Activated CD8-positive, alpha-beta memory T cell treated with anti-CD3 and anti-CD28 coated beads for 36 hours (primary cell): ENCODE measurements around the gene DCAKD. TPM values are rescaled to one million over a fixed set of nuclear protein-coding genes. Genes with fewer than 3 reads are reported as not detected.
"Not testable (repeated sequence)": the region's sequence is repeated elsewhere in the genome, so short reads cannot be mapped to it uniquely, and the experiment has no call there.

ENCODE experiments used
- CTCF ChIA-PET: fragments of 350-600 bp; sonication (Branson Sonifier 250); formaldehyde crosslinking; loops from one replicate; lab custom pipeline; 2021; ENCODE audit warnings: antibody characterized with exemption; lab: Charles Lee
- POLR2A ChIA-PET: fragments of 350-600 bp; sonication (Branson Sonifier 250); formaldehyde crosslinking; loops from one replicate; lab custom pipeline; 2021; ENCODE audit warnings: antibody characterized with exemption; lab: Charles Lee
- total RNA-seq, 2 experiments: library from RNA; stranded (reverse); gene quantifications; one replicate each; pipeline ENCODE4 v1.2.3, GENCODE V29; 2021

DCAKD gene
- total RNA-seq, 2 experiments from 2014 or later = 32.0 to 32.6 TPM

GRCh38 chr17:45073414-45074070 lies 22.1 kb upstream of the DCAKD start:
- CTCF ChIA-PET = interaction anchor here (0.6 to 2.0 kb wide), 3 partner anchors 26 to 62 kb away, joined by 3 to 7 read pairs (median 4); partner anchors contain the start of gene ACBD4
- POLR2A ChIA-PET = no interaction called here

- CTCF ChIA-PET = no interaction called here
- POLR2A ChIA-PET = no interaction called here
Observed at GRCh38 chr17:45070809-45071208, 19.4 kb upstream of the DCAKD start.

DNA sequence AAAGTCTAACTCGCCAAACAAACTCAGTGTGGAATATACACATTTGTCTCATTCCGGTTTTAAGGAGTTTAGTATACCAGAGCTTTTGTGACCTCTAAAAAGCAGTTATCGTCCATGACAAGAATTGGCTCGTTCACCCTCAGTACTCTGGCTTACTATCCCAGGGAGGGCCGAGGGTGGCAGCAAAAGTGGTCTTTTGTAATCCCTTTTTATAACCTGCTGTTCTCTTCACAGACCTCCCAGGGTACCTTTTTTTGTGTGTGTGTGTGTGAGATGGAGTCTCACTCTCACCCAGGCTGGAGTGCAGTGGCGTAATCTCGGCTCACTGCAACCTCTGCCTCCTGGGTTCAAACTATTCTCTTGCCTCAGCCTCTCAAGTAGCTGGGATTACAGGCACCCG lies 18.6 kb upstream of the DCAKD start:
- POLR2A ChIA-PET = no interaction called here

DNA sequence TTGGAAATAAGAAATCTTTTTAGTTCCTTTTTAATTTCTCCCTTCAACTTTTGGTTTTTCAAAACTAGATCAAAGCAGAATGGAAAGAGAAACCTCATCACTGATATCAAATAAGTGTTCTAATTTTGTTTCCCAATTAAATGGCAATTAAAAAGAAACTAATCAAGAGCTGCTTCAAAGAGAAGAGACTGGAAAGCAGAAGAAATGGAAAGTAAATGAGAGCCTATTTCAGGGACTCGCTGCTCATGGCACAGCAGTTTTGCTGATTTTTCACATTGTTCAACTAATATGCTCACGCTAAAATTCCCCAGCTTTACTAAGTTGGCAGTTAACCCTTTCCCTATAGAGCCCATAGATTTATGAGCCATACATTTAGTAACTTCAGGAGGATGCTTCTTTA lies 16.2 kb upstream of the DCAKD start:
- POLR2A ChIA-PET = no interaction called here
- CTCF ChIA-PET = interaction anchor here (2.0 kb wide), 1 partner anchor 19 kb away, joined by 6 read pairs; no protein-coding TSS in a partner anchor

More for the DNA sequence above, 18.6 kb upstream of the DCAKD start:
- CTCF ChIA-PET = no interaction called here

DNA sequence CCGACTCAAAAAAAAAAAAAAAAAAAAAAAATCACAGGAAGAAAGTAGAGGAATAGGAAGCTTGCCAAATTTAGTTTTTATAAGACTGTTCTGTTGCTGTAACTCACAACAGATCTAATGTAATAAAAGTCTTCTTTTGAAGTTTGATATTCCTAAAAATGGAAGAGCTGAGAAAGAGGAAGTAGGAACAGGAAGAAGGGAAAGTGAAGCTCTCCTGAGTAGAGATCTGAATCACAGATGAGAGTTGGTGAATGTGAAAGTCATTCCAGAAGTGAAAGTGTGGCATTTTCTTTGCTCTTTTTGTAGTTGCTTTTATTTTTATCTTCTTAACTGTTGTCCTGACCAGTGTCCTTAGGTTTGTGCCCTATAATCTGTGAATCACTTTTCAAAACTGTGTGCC lies 11.8 kb upstream of the DCAKD start:
- CTCF ChIA-PET = interaction anchor here (0.7 to 1.4 kb wide), 3 partner anchors 40 to 271 kb away, joined by 3 to 4 read pairs (median 4); partner anchors contain the start of gene ACBD4
- POLR2A ChIA-PET = interaction anchor here (0.5 to 0.7 kb wide), 6 partner anchors 9 to 1748 kb away, joined by 3 to 13 read pairs (median 5); no protein-coding TSS in a partner anchor

DNA sequence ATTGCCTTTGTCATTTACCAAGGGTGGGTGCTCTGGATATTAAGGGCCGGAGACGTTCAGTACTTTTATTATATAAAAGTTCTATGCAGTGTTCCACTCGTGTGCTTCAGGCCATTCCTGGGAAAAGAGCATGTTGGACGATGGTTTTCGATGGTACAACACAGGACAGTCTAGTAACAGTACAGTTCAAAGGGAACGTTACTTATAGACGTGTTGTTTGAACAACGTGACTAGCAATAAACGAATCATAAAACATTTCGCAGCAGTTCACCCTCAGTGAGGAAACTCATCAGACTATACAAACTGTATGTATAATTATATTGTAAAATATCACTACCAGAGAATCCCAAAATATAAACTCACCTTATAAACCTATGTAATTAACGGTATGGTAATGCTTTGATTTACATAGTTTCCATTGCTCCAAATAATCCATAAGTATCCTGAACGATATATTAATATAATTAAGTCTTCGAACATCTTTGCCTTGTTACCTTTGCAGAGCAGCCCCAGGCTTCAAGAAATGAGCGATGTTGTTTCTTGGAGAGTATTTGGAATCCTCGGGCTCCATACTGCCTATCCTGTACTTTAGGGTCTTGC lies 10.3 kb upstream of the DCAKD start:
- ChIA-PET POLR2A (interaction anchor here (1.0 to 2.4 kb wide), 4 partner anchors 11 to 100 kb away, joined by 6 to 11 read pairs (median 8); partner anchors contain the start of genes HEXIM1 and HEXIM2), CTCF (interaction anchor here (0.8 to 2.7 kb wide), 4 partner anchors 11 to 99 kb away, joined by 3 to 9 read pairs (median 4); partner anchors contain the start of genes ACBD4 and HEXIM1)

DNA sequence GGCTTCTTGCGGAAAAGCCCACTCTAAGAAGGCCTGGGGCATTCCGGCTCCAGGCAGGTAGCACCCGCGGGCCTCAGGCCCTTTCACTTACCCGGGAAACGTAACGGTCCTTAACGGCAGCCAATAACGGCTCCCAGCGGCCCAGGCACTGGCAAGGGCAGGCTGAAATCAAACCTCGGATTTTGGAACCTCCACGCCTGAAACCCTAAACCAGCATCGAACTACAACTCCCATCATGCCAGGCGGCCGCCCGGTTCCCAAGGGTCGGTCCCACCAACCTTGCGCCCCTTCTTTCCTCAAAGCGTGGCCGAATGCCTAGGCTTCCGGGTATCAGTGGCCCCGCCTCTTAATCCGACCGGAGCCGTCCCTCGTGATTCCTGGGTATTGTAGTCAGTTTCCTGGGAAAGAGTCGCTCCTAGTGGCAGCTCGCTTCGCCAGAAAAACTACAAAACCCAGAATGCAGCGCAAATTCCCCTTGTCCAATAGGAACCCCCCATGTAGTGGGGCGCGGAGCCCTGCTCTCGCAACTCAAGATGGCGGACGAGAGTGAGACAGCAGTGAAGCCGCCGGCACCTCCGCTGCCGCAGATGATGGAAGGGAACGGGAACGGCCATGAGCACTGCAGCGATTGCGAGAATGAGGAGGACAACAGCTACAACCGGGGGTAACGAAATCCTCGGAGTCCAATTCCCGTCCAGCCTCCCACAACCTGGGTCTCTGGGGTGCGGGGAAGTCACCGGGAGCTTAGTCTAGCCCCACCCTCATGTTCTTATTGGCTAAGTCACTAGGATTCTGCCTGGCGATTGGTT lies 9.6 kb upstream of the DCAKD start, which contains the start of gene NMT1:
NMT1 (plus strand) TSS at position 521 of the 809 bp plus-strand sequence; CDS start at position 534, 13 bp downstream.
- POLR2A ChIA-PET = interaction anchor here (0.5 to 2.4 kb wide), 5 partner anchors 10 to 100 kb away, joined by 3 to 11 read pairs (median 6); partner anchors contain the start of genes HEXIM1 and HEXIM2
- CTCF ChIA-PET = interaction anchor here (0.8 to 2.7 kb wide), 4 partner anchors 11 to 100 kb away, joined by 3 to 9 read pairs (median 4); partner anchors contain the start of genes ACBD4 and HEXIM1

DNA sequence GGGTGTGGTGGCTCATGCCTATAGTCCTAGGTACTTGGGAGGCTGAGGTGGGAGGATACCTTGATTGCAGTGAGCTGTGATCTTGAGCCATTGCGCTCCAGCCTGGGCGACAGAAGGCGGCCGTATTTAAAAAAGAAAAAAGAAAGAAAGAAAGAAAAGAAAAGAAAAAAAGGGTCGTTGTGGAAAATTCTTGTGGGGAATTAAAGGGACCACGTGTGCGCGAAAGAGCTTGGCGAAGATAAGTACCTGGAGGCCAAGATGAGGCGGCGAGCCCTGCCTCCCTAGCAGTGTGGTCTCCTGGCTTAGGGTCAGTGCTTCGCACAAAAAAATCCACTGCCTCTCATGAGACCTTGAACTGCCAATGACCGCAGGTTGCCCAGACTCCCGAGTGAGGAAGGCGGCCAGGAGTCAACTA lies 9.0 kb upstream of the DCAKD start:
- CTCF ChIA-PET = interaction anchor here (1.6 to 2.7 kb wide), 2 partner anchors 75 to 100 kb away, joined by 4 to 9 read pairs; partner anchors contain the start of gene ACBD4
- POLR2A ChIA-PET = interaction anchor here (0.5 to 2.4 kb wide), 3 partner anchors 10 to 89 kb away, joined by 3 to 11 read pairs (median 10); partner anchors contain the start of gene HEXIM1

DNA sequence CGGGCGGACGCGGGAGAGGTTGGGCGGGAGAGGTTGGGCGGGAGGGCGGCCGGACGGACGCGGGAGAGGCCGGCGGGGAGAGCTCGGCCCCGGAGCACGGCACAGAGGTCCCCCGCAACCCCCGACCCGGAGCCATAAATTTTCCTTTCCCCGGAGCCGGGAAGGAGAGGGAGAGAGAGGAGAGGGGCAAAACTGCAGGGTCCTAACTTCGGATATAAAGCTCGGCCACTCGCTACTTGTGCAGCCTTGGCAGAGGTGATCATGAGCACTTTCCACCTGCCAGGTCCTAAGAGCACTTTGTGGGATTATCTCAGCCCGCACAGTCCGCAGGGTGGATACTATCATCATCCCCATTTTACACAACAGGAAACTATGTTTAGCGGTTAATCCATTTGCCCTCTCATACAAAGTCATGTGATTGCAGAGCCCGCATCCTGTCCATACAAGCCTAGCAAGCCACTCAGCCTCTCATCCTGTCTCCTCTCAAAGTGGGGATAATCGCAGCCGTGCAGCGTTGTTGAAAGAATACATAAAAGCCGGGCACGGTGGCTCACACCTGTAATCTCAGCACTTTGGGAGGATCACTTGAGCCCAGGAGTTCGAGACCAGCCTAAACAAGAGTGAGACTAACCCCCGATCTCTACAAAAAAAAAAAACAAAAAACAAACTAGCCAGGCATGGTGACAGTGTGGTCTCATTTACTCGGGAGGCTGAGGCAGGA lies 780 bp upstream of the DCAKD start:
- ChIA-PET POLR2A (no interaction called here), CTCF (interaction anchor here (0.7 kb wide), 1 partner anchor 183 kb away, joined by 4 read pairs; no protein-coding TSS in a partner anchor)

GRCh38 chr17:45051720-45052051 lies 254 bp upstream of the DCAKD start:
- POLR2A ChIA-PET = not testable (repeated sequence)

DNA sequence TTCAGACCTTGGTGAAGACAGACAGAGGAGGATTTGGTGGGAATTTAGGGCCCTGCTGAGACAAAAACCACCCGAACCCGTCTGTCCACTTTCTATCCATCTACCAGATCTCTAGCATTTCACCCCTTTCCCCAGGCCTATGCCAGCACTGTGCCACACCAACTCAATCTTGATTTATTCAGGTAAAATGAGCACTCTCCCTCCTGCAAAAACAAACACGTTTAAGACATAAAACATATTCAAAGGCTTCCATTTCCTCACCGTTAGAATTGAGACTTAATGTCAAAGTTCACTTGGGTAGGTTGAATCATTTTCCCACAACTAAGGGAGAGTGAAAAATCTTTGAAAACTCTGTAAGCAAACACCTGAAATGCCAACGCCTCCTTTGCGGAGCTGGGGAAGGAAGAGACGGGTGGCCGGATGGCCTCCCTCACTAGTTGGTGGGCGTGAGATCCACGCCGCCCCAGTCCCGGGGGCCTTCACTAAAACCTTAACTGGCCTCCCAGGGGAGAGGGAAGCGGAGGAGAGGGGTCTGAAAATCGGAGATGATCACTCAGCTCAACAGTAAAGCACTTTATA lies 862 bp downstream of the DCAKD start:
- CTCF ChIA-PET = interaction anchor here (0.6 to 1.8 kb wide), 2 partner anchors 11 to 28 kb away, joined by 3 to 6 read pairs; partner anchors contain the start of gene NMT1
- POLR2A ChIA-PET = interaction anchor here (1.8 kb wide), 1 partner anchor 11 kb away, joined by 11 read pairs; the partner anchor contains the start of gene NMT1

More at GRCh38 chr17:45051720-45052051, 254 bp upstream of the DCAKD start:
- CTCF ChIA-PET = not testable (repeated sequence)

DNA sequence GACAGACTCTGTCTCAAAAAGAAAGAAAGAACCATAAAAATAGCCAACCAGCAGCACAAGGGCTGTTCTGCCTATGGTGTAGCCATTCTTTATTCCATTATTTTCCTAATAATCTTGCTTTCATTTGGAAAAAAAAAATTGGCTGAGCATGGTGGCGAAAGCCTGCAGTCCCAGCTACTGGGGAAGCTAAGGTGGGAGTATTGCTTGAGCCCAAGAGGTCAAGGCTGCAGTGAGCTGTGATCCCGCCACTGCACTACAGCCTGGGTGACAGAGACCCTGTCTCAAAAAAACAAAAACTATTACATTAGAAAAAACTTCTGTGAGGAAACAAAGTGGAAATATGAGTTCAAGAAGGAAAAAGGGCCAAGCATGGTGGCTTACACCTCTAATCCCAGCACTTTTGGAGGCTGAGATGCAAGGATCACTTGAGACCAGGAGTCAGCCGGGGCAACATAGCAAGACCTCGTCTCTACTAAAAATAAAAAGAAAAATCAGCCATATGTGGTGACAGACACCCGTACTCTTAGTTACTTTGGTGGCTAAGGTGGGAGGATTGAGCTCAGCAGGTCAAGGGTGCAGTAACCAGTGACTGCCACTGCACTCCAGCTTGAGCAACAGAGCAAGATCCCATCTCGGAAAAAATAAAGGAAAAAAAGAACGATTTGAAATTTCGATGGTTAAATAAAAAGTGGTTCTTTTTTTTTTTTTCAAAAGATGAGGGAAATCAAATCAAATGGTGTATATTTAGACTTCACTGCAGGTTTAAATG lies 2.5 kb downstream of the DCAKD start:
- POLR2A ChIA-PET = interaction anchor here (0.6 to 0.7 kb wide), 3 partner anchors 12 to 29 kb away, joined by 3 to 5 read pairs (median 3); no protein-coding TSS in a partner anchor

DNA sequence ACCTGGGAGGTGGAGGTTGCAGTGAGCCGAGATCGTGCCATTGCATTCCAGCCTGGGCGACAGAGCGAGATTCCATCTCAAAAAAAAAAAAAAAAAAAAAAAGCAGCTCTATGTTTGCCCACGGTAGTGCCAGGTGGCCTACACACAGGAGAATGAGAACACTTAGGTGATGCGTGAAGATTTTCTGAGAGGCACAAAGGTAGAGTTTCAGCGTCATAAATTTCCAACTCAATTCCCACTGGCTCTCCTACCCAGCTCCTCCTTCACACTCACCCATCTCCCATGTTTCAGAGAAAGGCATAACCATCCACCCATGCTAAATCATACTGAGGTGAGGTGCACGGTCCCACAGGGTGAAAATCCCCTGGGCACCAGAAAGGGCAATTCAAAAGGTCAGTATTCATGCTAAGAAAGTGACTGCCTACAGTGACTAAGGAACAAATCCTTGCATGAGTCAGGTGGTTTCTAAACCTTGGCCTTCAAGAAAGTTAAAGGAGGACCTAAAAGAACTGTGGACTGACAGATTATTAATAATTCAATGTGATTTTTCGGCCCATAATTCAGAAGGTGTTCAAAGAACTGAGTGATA lies 4.8 kb downstream of the DCAKD start:
- ChIA-PET POLR2A (interaction anchor here (0.8 kb wide), 1 partner anchor 12 kb away, joined by 6 read pairs; no protein-coding TSS in a partner anchor), CTCF (interaction anchor here (0.6 to 1.1 kb wide), 2 partner anchors 18 to 144 kb away, joined by 3 to 4 read pairs; no protein-coding TSS in a partner anchor)

More for the DNA sequence above, 2.5 kb downstream of the DCAKD start:
- CTCF ChIA-PET = interaction anchor here (0.6 to 1.8 kb wide), 7 partner anchors 26 to 537 kb away, joined by 3 to 6 read pairs (median 3); no protein-coding TSS in a partner anchor

GRCh38 chr17:45043813-45044540 lies 7.5 kb downstream of the DCAKD start:
- ChIA-PET CTCF (interaction anchor here (1.6 kb wide), 1 partner anchor 22 kb away, joined by 3 read pairs; no protein-coding TSS in a partner anchor), POLR2A (no interaction called here)

DNA sequence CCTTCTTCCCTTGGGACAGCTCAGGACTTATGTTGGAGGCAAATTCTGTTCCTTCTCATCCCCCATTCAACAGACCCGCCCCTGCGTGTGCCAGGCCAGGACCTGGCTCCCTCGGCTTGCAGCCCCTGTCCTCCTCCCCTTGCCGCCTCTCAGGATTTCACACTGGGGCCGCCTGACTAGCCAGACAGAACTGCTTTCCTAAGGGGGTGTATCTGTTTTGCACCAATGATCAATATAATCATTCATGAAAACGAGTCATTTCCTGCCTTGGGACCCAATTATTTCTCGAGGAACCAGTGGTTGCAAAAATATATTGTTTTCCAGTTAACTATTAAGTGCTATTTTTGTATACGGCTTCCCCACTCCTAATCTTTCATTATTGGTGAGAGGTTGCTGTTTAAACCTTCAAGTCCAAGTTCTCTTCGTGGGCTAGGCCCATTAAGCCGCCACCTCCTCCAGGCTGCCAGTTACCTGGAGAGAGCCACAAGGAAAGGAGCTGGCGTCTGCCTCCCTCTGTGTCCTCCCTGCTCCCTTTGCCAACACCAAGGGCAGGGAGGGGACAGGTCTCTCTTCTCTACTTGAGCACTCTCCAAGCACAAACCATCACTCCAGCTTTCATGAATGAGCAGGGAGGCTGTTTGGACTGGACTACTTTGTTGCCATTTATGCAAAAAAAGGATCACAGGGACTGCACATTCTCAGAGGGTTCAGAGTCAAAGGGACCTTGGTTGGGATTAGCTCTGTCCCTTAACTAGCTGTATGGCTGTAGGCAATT lies 8.9 kb downstream of the DCAKD start:
- ChIA-PET CTCF (interaction anchor here (1.6 kb wide), 1 partner anchor 20 kb away, joined by 3 read pairs; no protein-coding TSS in a partner anchor), POLR2A (no interaction called here)
